CD4-positive, alpha-beta T cell (primary cell): Measurements from ENCODE around the gene CMTR2. TPM values are rescaled to one million over a fixed set of nuclear protein-coding genes. Genes with fewer than 3 reads are reported as not detected.
"Not testable (repeated sequence)": the region's sequence is repeated elsewhere in the genome, so short reads cannot be mapped to it uniquely, and the experiment has no call there.

ENCODE experiments used
- ATAC-seq: fragments of 200-7000 bp; cut with Tn5 transposase; one replicate; pipeline ENCODE4 v1.10.0; 2022; ENCODE audit warnings: mild to moderate bottlenecking; ENCODE audit not compliant: poor library complexity
- CTCF ChIA-PET: fragments of 350-600 bp; sonication (Branson Sonifier 250); formaldehyde crosslinking; loops from one replicate; lab custom pipeline; 2021; ENCODE audit warnings: antibody characterized with exemption, inconsistent platforms; lab: Charles Lee
- POLR2A ChIA-PET: fragments of 350-600 bp; sonication (Branson Sonifier 250); formaldehyde crosslinking; loops from one replicate; lab custom pipeline; 2021; ENCODE audit warnings: antibody characterized with exemption, inconsistent platforms; lab: Charles Lee
- DNase-seq, 14 experiments: peaks; one replicate each; pipeline ENCODE4 v3.0.0-alpha.2; 2013 to 2020; ENCODE audit warnings: mixed read lengths in 2 of 14
- H3K27ac ChIP-seq, 2 donors: one replicate each; pipeline versions ENCODE4 v1.5.1 to v1.7.0; 2013; ENCODE audit warnings: low read length in 2 of 2, low read depth in 1 of 2, mild to moderate bottlenecking in 1 of 2
- H3K27me3 ChIP-seq, 2 experiments: 1 replicate in 1 of 2; 2 replicates in 1 of 2; pipeline versions ENCODE4 v1.6.1 to v1.7.0; 2013; ENCODE audit warnings: low read length in 2 of 2, control low read depth in 1 of 2, mild to moderate bottlenecking in 1 of 2, moderate library complexity in 1 of 2; ENCODE audit not compliant: insufficient read depth in 2 of 2, control insufficient read depth in 1 of 2
- H3K36me3 ChIP-seq: one replicate; pipeline ENCODE4 v1.6.1; 2013; ENCODE audit warnings: low read length, control low read depth; ENCODE audit not compliant: insufficient read depth
- H3K4me1 ChIP-seq: one replicate; pipeline ENCODE4 v1.6.1; 2013; ENCODE audit warnings: low read length, control low read depth; ENCODE audit not compliant: insufficient read depth
- H3K4me3 ChIP-seq: one replicate; pipeline ENCODE4 v1.5.1; 2013; ENCODE audit warnings: mild to moderate bottlenecking, low read length, moderate library complexity
- H3K9me3 ChIP-seq, 2 experiments: 1 replicate in 1 of 2; 2 replicates in 1 of 2; pipeline versions ENCODE4 v1.6.1 to v1.7.0; 2013; ENCODE audit warnings: low read length in 2 of 2, mild to moderate bottlenecking in 2 of 2, control low read depth in 1 of 2, moderate library complexity in 1 of 2; ENCODE audit not compliant: control insufficient read depth in 1 of 2, insufficient read depth in 1 of 2
- H3K27ac Mint-ChIP-seq: one replicate; pipeline ENCODE4 v1.8.0; 2020; ENCODE audit warnings: mixed read lengths
- H3K27me3 Mint-ChIP-seq: one replicate; pipeline ENCODE4 v1.8.0; 2021; ENCODE audit warnings: mixed read lengths
- H3K36me3 Mint-ChIP-seq: one replicate; pipeline ENCODE4 v1.8.0; 2021; ENCODE audit warnings: low read depth, mixed read lengths
- H3K4me1 Mint-ChIP-seq: one replicate; pipeline ENCODE4 v1.8.0; 2021; ENCODE audit warnings: low read depth, mixed read lengths
- H3K4me3 Mint-ChIP-seq: one replicate; pipeline ENCODE4 v1.8.0; 2020; ENCODE audit warnings: mild to moderate bottlenecking, mixed read lengths
- H3K9me3 Mint-ChIP-seq: one replicate; pipeline ENCODE4 v1.8.0; 2020; ENCODE audit warnings: mixed read lengths
- intact Hi-C, 2 experiments: fragments of 100-400 bp; cut with DNase I in 1 of 2; cut with micrococcal nuclease in 1 of 2; formaldehyde crosslinking; loops; one replicate each; pipeline versions ENCODE4 v1.15.1 to v1.9.0; 2023 to 2025; cut with DNase I, micrococcal nuclease
- total RNA-seq, 174 experiments: library from RNA in 2 of 174; stranded (reverse) in 2 of 174; gene quantifications; one replicate each; pipeline ENCODE4 v1.2.3 and lab custom pipeline; 2021 to 2026
- TF ChIP-seq, protein P1 (sequence below): fragments of 200-600 bp; IDR thresholded peaks from one replicate; pipeline ENCODE4 v1.8.0; 2022; ENCODE audit warnings: antibody characterized with exemption, mild to moderate bottlenecking

The CMTR2 gene
- total RNA-seq, 2 experiments from 2014 or later, result 5.9 to 6.6 TPM

DNA sequence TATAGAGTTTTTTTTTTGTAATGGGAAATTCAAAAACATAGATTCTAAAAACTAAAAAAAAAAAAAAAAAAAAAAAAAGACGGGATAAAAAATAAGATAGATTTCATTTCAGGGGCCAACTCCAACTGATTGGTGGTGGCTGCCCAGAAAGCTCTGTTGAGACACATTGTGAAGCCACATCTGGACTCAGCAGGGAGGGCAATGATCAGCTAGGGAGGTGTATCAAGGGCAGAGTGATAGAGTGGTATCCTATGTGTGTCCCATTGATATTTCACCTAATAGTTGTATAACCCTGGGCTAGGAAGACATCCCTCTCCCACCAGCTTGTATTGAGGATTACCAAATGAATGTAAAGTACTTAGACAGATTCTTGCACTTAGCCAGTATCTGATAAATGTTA is 6.7 kb upstream of the CMTR2 start:
- Mint-ChIP-seq H3K9me3 (peaks cover 3% of the 10 kb centered on the region), H3K27ac (no peak overlapping the region), H3K4me3 (no peak overlapping the region), H3K4me1 (no peaks in the 10 kb centered on the region), H3K27me3 (peaks cover 61% of the 10 kb centered on the region), H3K36me3 (no peaks in the 10 kb centered on the region)
- intact Hi-C loops, result no loop called here
- no peak overlapping the region for H3K4me3 ChIP-seq
- DNase-seq (no peak), ATAC-seq (no peak)
- no peak overlapping the region for H3K27ac ChIP-seq
- TF ChIP-seq, protein P1, sequence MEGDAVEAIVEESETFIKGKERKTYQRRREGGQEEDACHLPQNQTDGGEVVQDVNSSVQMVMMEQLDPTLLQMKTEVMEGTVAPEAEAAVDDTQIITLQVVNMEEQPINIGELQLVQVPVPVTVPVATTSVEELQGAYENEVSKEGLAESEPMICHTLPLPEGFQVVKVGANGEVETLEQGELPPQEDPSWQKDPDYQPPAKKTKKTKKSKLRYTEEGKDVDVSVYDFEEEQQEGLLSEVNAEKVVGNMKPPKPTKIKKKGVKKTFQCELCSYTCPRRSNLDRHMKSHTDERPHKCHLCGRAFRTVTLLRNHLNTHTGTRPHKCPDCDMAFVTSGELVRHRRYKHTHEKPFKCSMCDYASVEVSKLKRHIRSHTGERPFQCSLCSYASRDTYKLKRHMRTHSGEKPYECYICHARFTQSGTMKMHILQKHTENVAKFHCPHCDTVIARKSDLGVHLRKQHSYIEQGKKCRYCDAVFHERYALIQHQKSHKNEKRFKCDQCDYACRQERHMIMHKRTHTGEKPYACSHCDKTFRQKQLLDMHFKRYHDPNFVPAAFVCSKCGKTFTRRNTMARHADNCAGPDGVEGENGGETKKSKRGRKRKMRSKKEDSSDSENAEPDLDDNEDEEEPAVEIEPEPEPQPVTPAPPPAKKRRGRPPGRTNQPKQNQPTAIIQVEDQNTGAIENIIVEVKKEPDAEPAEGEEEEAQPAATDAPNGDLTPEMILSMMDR, result no peak
- no peaks in the 10 kb centered on the region for H3K9me3 ChIP-seq
- H3K36me3 ChIP-seq, result no peaks in the 10 kb centered on the region
- no peaks in the 10 kb centered on the region for H3K4me1 ChIP-seq
- CTCF ChIA-PET, result no interaction called here
- H3K27me3 ChIP-seq, result peaks cover 12 to 26% of the 10 kb centered on the region in 2 experiments
- POLR2A ChIA-PET, result no interaction called here

DNA sequence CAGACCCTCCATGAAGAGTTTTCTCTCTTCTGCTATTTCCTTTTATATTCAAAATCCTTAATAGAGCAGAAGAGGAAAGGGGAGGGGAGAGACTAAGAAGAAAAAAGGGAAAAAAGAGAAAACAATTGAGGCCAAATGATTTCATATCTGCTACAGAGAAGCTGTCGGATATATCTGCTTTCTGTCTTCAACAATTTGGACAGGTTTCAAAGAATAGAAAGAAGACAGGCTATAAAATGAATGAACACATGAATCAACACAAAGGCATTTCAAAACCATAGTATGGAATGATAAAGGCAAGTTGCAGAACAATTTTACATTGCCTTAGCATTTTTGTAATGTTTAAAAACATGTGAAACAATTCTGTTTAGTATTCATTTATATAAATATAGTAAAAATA is 4.7 kb upstream of the CMTR2 start:
- Histone ChIP-seq H3K4me1 (peaks cover 4% of the 10 kb centered on the region), H3K27me3 (peaks cover 5 to 26% of the 10 kb centered on the region in 2 experiments), H3K27ac (no peak overlapping the region), H3K4me3 (no peak overlapping the region), H3K36me3 (no peaks in the 10 kb centered on the region), H3K9me3 (no peaks in the 10 kb centered on the region)
- Mint-ChIP-seq H3K4me1 (peaks cover 11% of the 10 kb centered on the region), H3K9me3 (peaks cover 3% of the 10 kb centered on the region), H3K27me3 (peaks cover 46% of the 10 kb centered on the region), H3K27ac (no peak overlapping the region), H3K36me3 (no peaks in the 10 kb centered on the region), H3K4me3 (no peak overlapping the region)
- TF ChIP-seq, protein P1, result no peak
- ChIA-PET CTCF (interaction anchor here (0.7 kb wide), 1 partner anchor 17 kb away, joined by 3 read pairs; no protein-coding TSS in a partner anchor), POLR2A (no interaction called here)
- no peak for DNase-seq
- no peak for ATAC-seq
- intact Hi-C loops, result no loop called here

DNA sequence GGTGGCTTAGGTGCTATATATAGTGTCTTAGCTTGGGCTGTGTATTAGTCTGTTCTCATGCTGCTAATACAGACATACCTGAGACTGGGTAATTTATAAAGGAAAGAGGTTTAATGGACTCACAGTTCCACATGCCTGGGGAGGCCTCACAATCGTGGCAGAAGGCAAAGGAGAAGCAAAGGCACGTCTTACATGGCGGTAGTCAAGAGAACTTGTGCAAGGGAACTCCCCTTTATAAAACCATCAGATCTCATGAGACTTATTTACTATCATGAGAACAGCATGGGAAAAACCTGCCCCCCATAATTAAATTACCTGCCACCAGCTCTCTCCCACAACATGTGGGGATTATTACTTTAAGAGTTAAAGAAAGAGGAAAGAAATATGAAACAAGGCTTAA is 2.9 kb upstream of the CMTR2 start:
- H3K27ac ChIP-seq, H3K4me3 ChIP-seq, ATAC-seq, CTCF ChIA-PET, H3K9me3 ChIP-seq, intact Hi-C loops, POLR2A ChIA-PET, H3K36me3 ChIP-seq, H3K27ac Mint-ChIP-seq, DNase-seq, H3K9me3 Mint-ChIP-seq, H3K4me3 Mint-ChIP-seq: not testable (repeated sequence)
- Histone ChIP-seq H3K27me3 (peaks cover 5 to 23% of the 10 kb centered on the region in 2 experiments), H3K4me1 (peaks cover 19% of the 10 kb centered on the region)
- Mint-ChIP-seq H3K4me1 (peaks cover 25% of the 10 kb centered on the region), H3K36me3 (peaks cover 16% of the 10 kb centered on the region), H3K27me3 (peaks cover 34% of the 10 kb centered on the region)

DNA sequence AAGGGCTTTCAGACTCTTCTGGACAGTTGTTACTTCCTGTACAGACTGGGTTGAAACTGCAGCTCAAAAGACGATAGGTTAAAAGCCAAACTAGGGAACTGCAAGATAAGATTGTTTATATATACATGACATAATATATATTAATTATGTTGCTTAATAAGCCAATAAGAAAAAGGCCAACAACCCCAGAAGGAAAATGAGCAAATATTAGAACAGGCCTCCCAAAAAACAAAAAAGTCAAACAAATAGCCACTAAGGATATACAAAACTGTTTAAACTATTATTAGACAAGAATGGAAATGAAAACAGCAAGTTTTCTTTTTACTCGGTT is 495 bp upstream of the CMTR2 start:
- peaks cover 5 to 21% of the 10 kb centered on the region in 2 experiments for H3K27me3 ChIP-seq
- ATAC-seq (no peak), DNase-seq (no peak)
- H3K27ac ChIP-seq, result peak overlapping the region; percentile 80 to 90
- ChIA-PET POLR2A (no interaction called here), CTCF (no interaction called here)
- peaks cover 19% of the 10 kb centered on the region for H3K4me1 ChIP-seq
- TF ChIP-seq, protein P1, result no peak
- peaks cover 31% of the 10 kb centered on the region for H3K4me1 Mint-ChIP-seq
- peaks cover 40% of the 10 kb centered on the region for H3K36me3 Mint-ChIP-seq
- peak overlapping the region; percentile 94 for H3K4me3 ChIP-seq
- H3K27me3 Mint-ChIP-seq, result peaks cover 26% of the 10 kb centered on the region
- H3K9me3 ChIP-seq, result peaks cover 0 to 1% of the 10 kb centered on the region in 2 experiments
- peak overlapping the region; percentile 91 for H3K4me3 Mint-ChIP-seq
- no peaks in the 10 kb centered on the region for H3K9me3 Mint-ChIP-seq
- intact Hi-C loops, result loop anchor here in 1 of 2 experiments (5.0 kb wide), 3 partner anchors 173 to 487 kb away; partner anchors contain the start of genes VAC14 and ZNF23
- peaks cover 17% of the 10 kb centered on the region for H3K36me3 ChIP-seq
- peak overlapping the region; percentile 81 for H3K27ac Mint-ChIP-seq
